PC-9 (cell line): Measurements from ENCODE around the gene TMEM165. TPM values are rescaled to one million over a fixed set of nuclear protein-coding genes. Genes with fewer than 3 reads are reported as not detected.
"Not testable (repeated sequence)": the region's sequence is repeated elsewhere in the genome, so short reads cannot be mapped to it uniquely, and the experiment has no call there.

Experiments
- BruUV-seq: library from RNA; stranded (reverse); fragments of 400-500 nt; replicated peaks from 2 replicates; lab custom pipeline; 2021; lab: Mats Ljungman, UMichigan
- CTCF ChIA-PET: fragments of 300-600 bp; sonication (Branson Sonifier 250); formaldehyde crosslinking; loops from one replicate; lab custom pipeline; 2022; ENCODE audit warnings: antibody characterized with exemption; lab: Charles Lee
- POLR2A ChIA-PET: fragments of 300-600 bp; sonication (Branson Sonifier 250); formaldehyde crosslinking; loops from one replicate; lab custom pipeline; 2022; ENCODE audit warnings: antibody characterized with exemption; ENCODE audit not compliant: unreplicated experiment; lab: Charles Lee
- DNase-seq, 2 experiments: peaks; one replicate each; pipeline versions ENCODE4 v3.0.0 to v3.0.0-alpha.2; 2015 to 2022; ENCODE audit warnings: mixed read lengths in 1 of 2
- H2AFZ ChIP-seq: fragments of 200-600 bp; sonication (generic); 2 replicates; pipeline ENCODE4 v1.8.1; 2017; ENCODE audit warnings: antibody characterized with exemption
- H3F3A ChIP-seq: fragments of 200-600 bp; sonication (generic); 2 replicates; pipeline ENCODE4 v1.8.1; 2017; ENCODE audit warnings: antibody characterized with exemption, mild to moderate bottlenecking, low read depth; ENCODE audit not compliant: insufficient read depth
- H3K27ac ChIP-seq: fragments of 200-600 bp; sonication (generic); 2 replicates; pipeline ENCODE4 v1.6.1; 2016; ENCODE audit warnings: mixed run types
- H3K27me3 ChIP-seq: fragments of 200-600 bp; sonication (generic); 2 replicates; pipeline ENCODE4 v1.6.1; 2016; ENCODE audit warnings: low read depth, mixed run types; ENCODE audit not compliant: insufficient read depth
- H3K36me3 ChIP-seq: fragments of 200-600 bp; sonication (generic); 2 replicates; pipeline ENCODE4 v1.6.1; 2016; ENCODE audit warnings: low read depth, mixed run types
- H3K4me1 ChIP-seq: fragments of 200-600 bp; sonication (generic); replicated peaks from 2 replicates; pipeline ENCODE4 v1.6.1; 2016; ENCODE audit warnings: mixed run types; ENCODE audit not compliant: insufficient read depth
- H3K4me2 ChIP-seq: fragments of 200-600 bp; sonication (generic); 2 replicates; pipeline ENCODE4 v1.6.1; 2017; ENCODE audit warnings: mixed run types
- H3K4me3 ChIP-seq: fragments of 200-600 bp; sonication (generic); 2 replicates; pipeline ENCODE4 v1.6.1; 2016; ENCODE audit warnings: mixed run types
- H3K79me2 ChIP-seq: fragments of 200-600 bp; sonication (generic); 2 replicates; pipeline ENCODE4 v1.6.1; 2017; ENCODE audit warnings: low read depth, mixed run types
- H3K9me2 ChIP-seq: fragments of 200-600 bp; sonication (generic); 2 replicates; pipeline ENCODE4 v1.8.1; 2017; ENCODE audit warnings: mild to moderate bottlenecking; ENCODE audit not compliant: insufficient read depth
- H3K9me3 ChIP-seq: fragments of 200-600 bp; sonication (generic); 2 replicates; pipeline ENCODE4 v1.8.1; 2016; ENCODE audit warnings: low read depth; ENCODE audit not compliant: insufficient read depth
- H4K20me1 ChIP-seq: fragments of 200-600 bp; sonication (generic); 2 replicates; pipeline ENCODE4 v1.8.1; 2017; ENCODE audit not compliant: insufficient read depth
- CTCF ChIP-seq: fragments of 200-600 bp; sonication (generic); conservative IDR thresholded peaks from 2 replicates; pipeline ENCODE4 v1.6.1; 2017; ENCODE audit warnings: mixed run types, antibody characterized with exemption, mild to moderate bottlenecking, moderate library complexity
- EZH2 ChIP-seq: fragments of 200-600 bp; sonication (generic); IDR thresholded peaks from 2 replicates; pipeline ENCODE4 v1.8.0; 2017; ENCODE audit warnings: antibody characterized with exemption, low read depth
- intact Hi-C: fragments of 100-400 bp; cut with micrococcal nuclease; formaldehyde crosslinking; loops from one replicate; pipeline ENCODE4 v1.10.0; 2022; ENCODE audit not compliant: unreplicated experiment
- total RNA-seq: library from RNA; stranded (reverse); gene quantifications from 2 replicates; pipeline ENCODE4 v1.2.3, GENCODE V29; 2021

The TMEM165 gene
- total RNA-seq, 1 experiment from 2014 or later = 61.4 TPM

- no TSS peak for BruUV-seq
- peaks cover 35% of the 10 kb centered on the region for H3F3A ChIP-seq
- intact Hi-C loops = no loop called here
- peak in 1 of 2 experiments; percentile 84 for DNase-seq
- CTCF ChIA-PET = no interaction called here
- H3K9me3 ChIP-seq = no peaks in the 10 kb centered on the region
- H3K27me3 ChIP-seq = no peaks in the 10 kb centered on the region
- no peaks in the 10 kb centered on the region for H3K9me2 ChIP-seq
- no peaks in the 10 kb centered on the region for H3K36me3 ChIP-seq
- H3K27ac ChIP-seq = peak overlapping the region; percentile 85
- no peaks in the 10 kb centered on the region for H3K79me2 ChIP-seq
- no peak overlapping the region for H2AFZ ChIP-seq
- peaks cover 54% of the 10 kb centered on the region for H3K4me1 ChIP-seq
- TF ChIP-seq EZH2 (no peak), CTCF (no peak)
- H3K4me3 ChIP-seq = no peak overlapping the region; the same call in 1 of the 2 replicates
- H3K4me2 ChIP-seq = peak overlapping the region; percentile 45
- no peaks in the 10 kb centered on the region for H4K20me1 ChIP-seq
- POLR2A ChIA-PET = interaction anchor here (0.5 to 0.6 kb wide), 3 partner anchors 28 to 1029 kb away, joined by 3 to 5 read pairs (median 3); partner anchors contain the start of gene AASDH
Measured at GRCh38 chr4:55358668-55359067, 37.1 kb upstream of the TMEM165 start.

GRCh38 chr4:55359397-55359916, 36.3 kb upstream of the TMEM165 start:
- Histone ChIP-seq H3K27me3 (no peaks in the 10 kb centered on the region), H2AFZ (no peak overlapping the region), H3K79me2 (no peaks in the 10 kb centered on the region), H3F3A (peaks cover 35% of the 10 kb centered on the region), H4K20me1 (no peaks in the 10 kb centered on the region), H3K36me3 (no peaks in the 10 kb centered on the region), H3K4me3 (no peak overlapping the region), H3K9me2 (no peaks in the 10 kb centered on the region), H3K27ac (peak overlapping the region; percentile 85), H3K4me1 (peaks cover 54% of the 10 kb centered on the region), H3K4me2 (peak overlapping the region; percentile 45), H3K9me3 (no peaks in the 10 kb centered on the region)
- ChIA-PET CTCF (no interaction called here), POLR2A (interaction anchor here (0.6 to 0.7 kb wide), 3 partner anchors 14 to 1028 kb away, joined by 3 to 5 read pairs (median 3); partner anchors contain the start of gene AASDH)
- no peak for TF ChIP-seq EZH2
- intact Hi-C loops = no loop called here
- no peak for DNase-seq
- TSS peak; percentile 52 for BruUV-seq

- Histone ChIP-seq H3F3A (peaks cover 18% of the 10 kb centered on the region), H3K4me1 (peaks cover 35% of the 10 kb centered on the region)
- H3K9me2 ChIP-seq, H4K20me1 ChIP-seq, DNase-seq, POLR2A ChIA-PET, H3K27me3 ChIP-seq, H3K79me2 ChIP-seq, H3K4me2 ChIP-seq, H3K27ac ChIP-seq, H3K9me3 ChIP-seq, BruUV-seq, H2AFZ ChIP-seq, H3K4me3 ChIP-seq, H3K36me3 ChIP-seq: not testable (repeated sequence)
- intact Hi-C loops = loop anchor here (5.0 kb wide), 1 partner anchor 34 kb away; the partner anchor contains the start of gene TMEM165
- CTCF ChIA-PET = interaction anchor here (0.7 kb wide), 1 partner anchor 155 kb away, joined by 10 read pairs; no protein-coding TSS in a partner anchor
Measured at GRCh38 chr4:55362938-55363337, 32.8 kb upstream of the TMEM165 start.

- TF ChIP-seq EZH2 (no peak), CTCF (no peak)
- CTCF ChIA-PET = no interaction called here
- BruUV-seq = no TSS peak
- Histone ChIP-seq H2AFZ (no peak overlapping the region), H3K27ac (no peak overlapping the region), H3K36me3 (no peaks in the 10 kb centered on the region), H4K20me1 (no peaks in the 10 kb centered on the region), H3F3A (peaks cover 11% of the 10 kb centered on the region), H3K4me3 (no peak overlapping the region), H3K4me2 (no peak overlapping the region), H3K79me2 (no peaks in the 10 kb centered on the region), H3K27me3 (no peaks in the 10 kb centered on the region), H3K4me1 (peaks cover 26% of the 10 kb centered on the region), H3K9me3 (no peaks in the 10 kb centered on the region), H3K9me2 (no peaks in the 10 kb centered on the region)
- DNase-seq = no peak
- intact Hi-C loops = loop anchor here (5.0 kb wide), 1 partner anchor 33 kb away; the partner anchor contains the start of gene TMEM165
- POLR2A ChIA-PET = no interaction called here
Measured at GRCh38 chr4:55363691-55364351, 31.9 kb upstream of the TMEM165 start.
